Ishikawa (cell line): ENCODE measurements around the gene PTPRN2.
A peak's percentile ranks its signal among the peaks of the same experiment; 100 is the strongest.

Source experiments
- CEBPB ChIP-seq: IDR thresholded peaks from 2 replicates; pipeline ENCODE4 v1.6.1; 2012
- CREB1 ChIP-seq: IDR thresholded peaks from 2 replicates; pipeline ENCODE4 v1.6.1; 2012; ENCODE audit warnings: low read depth
- EGR1 ChIP-seq: IDR thresholded peaks from 2 replicates; pipeline ENCODE4 v1.6.1; 2012
- EP300 ChIP-seq: IDR thresholded peaks from 2 replicates; pipeline ENCODE4 v1.6.1; 2012; ENCODE audit warnings: borderline replicate concordance
- FOXM1 ChIP-seq: IDR thresholded peaks from 2 replicates; pipeline ENCODE4 v1.6.1; 2012; ENCODE audit warnings: low read depth, borderline replicate concordance
- NFIC ChIP-seq: IDR thresholded peaks from 2 replicates; pipeline ENCODE4 v1.6.1; 2012
- RAD21 ChIP-seq: IDR thresholded peaks from 2 replicates; pipeline ENCODE4 v1.6.1; 2012; ENCODE audit warnings: low read depth
- TAF1 ChIP-seq: IDR thresholded peaks from 2 replicates; pipeline ENCODE4 v1.6.1; 2012; ENCODE audit warnings: low read depth, mild to moderate bottlenecking
- TCF12 ChIP-seq: IDR thresholded peaks from 2 replicates; pipeline ENCODE4 v1.6.1; 2012; ENCODE audit warnings: low read depth
- TEAD4 ChIP-seq: IDR thresholded peaks from 2 replicates; pipeline ENCODE4 v1.6.1; 2012
- YY1 ChIP-seq: IDR thresholded peaks from 2 replicates; pipeline ENCODE4 v1.6.1; 2012; ENCODE audit warnings: low read depth
- ZBTB7A ChIP-seq: IDR thresholded peaks from 2 replicates; pipeline ENCODE4 v1.6.1; 2012; ENCODE audit warnings: low read depth
- TF ChIP-seq, protein P1 (sequence below): IDR thresholded peaks from 2 replicates; pipeline ENCODE4 v1.6.1; 2012
- TF ChIP-seq, protein P2 (sequence below): IDR thresholded peaks from 2 replicates; pipeline ENCODE4 v1.6.1; 2012; ENCODE audit warnings: low read depth, mild to moderate bottlenecking
- TF ChIP-seq, protein P3 (sequence below): IDR thresholded peaks from 2 replicates; pipeline ENCODE4 v1.6.1; 2012

Gene PTPRN2

DNA sequence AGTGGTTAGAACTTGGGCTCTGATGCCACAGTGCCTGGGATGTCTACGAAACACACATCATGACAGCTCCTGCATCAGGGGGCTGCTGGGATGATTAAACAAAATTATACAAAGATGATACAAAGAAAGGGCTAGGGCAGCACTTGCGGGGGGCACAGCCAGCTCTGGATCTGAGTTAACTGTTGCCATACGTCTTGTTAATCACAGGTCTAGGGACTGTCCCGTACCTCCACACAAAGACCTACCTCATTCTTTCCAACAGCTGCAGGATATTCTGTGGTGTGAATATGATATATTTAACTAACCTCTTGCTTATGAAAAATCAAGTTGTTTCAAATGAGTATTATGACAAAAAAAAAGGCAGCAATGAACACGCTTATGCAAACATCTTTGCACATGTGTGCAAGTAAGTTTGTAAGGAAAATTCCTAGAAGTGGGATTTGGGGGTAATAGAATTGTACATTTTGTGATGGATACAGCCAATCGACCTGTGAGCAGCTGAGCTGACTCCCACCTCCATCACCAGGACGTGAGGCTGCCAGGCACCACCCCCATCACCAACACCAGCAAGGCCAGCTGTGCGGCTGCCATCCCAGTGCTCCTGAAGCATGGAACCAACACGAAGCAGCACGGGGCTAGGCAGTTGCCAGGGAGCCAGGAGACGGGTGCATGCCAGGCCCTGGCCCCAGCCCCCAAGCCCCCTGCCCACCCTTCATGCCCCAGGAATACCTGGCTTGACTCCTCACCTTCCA lies 23.5 kb downstream of the PTPRN2 start:
- TF ChIP-seq RAD21: no peak
- TF ChIP-seq TCF12: no peak
- TF ChIP-seq EP300: no peak
- no peak for TF ChIP-seq TAF1
- TF ChIP-seq TEAD4: no peak
- TF ChIP-seq, protein P1, sequence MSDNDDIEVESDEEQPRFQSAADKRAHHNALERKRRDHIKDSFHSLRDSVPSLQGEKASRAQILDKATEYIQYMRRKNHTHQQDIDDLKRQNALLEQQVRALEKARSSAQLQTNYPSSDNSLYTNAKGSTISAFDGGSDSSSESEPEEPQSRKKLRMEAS: no peak
- TF ChIP-seq FOXM1: no peak
- no peak for TF ChIP-seq EGR1
- TF ChIP-seq CEBPB: no peak
- TF ChIP-seq, protein P2, sequence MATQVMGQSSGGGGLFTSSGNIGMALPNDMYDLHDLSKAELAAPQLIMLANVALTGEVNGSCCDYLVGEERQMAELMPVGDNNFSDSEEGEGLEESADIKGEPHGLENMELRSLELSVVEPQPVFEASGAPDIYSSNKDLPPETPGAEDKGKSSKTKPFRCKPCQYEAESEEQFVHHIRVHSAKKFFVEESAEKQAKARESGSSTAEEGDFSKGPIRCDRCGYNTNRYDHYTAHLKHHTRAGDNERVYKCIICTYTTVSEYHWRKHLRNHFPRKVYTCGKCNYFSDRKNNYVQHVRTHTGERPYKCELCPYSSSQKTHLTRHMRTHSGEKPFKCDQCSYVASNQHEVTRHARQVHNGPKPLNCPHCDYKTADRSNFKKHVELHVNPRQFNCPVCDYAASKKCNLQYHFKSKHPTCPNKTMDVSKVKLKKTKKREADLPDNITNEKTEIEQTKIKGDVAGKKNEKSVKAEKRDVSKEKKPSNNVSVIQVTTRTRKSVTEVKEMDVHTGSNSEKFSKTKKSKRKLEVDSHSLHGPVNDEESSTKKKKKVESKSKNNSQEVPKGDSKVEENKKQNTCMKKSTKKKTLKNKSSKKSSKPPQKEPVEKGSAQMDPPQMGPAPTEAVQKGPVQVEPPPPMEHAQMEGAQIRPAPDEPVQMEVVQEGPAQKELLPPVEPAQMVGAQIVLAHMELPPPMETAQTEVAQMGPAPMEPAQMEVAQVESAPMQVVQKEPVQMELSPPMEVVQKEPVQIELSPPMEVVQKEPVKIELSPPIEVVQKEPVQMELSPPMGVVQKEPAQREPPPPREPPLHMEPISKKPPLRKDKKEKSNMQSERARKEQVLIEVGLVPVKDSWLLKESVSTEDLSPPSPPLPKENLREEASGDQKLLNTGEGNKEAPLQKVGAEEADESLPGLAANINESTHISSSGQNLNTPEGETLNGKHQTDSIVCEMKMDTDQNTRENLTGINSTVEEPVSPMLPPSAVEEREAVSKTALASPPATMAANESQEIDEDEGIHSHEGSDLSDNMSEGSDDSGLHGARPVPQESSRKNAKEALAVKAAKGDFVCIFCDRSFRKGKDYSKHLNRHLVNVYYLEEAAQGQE: no peak

DNA sequence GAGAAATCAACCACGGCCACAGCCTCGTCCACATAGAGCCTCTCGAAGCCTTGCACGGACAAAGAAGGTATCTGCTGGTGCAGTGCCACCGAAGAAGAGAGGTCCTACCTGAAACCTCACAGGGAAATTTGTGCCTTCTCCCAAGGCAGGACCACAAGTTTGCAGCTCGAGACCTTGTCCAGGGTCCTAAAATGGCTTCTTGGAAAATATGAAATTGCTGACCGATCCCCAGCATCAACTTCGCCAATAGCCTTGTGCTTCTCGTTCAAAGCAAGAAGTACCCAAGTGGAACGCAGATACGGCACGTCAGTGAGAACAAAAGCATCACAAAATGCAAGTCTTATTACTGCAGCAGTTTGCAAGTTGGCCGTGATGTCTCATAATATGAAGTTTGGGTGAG lies 24.6 kb downstream of the PTPRN2 start:
- TF ChIP-seq, protein P2: peak; percentile 65
- TF ChIP-seq RAD21: no peak

DNA sequence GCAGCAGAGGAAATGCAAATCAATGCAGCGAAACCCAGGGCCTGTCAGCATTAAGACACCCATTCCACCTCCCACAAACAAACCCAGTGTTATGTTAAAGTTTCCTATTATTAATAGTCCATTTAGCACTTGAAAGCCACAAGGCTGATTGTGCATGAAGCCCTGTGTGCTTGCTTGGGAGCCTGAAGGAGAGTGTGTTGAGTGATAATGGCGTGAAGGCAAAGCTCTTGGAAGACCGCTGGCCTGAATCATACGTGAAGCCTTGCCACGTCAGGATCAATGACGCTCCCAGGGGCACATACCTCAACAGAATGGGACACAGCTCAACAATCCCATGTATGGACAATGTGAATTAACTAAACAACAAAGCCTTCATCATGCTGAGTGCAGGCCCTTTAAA lies 25.1 kb downstream of the PTPRN2 start:
- TF ChIP-seq EP300 (no peak), FOXM1 (no peak), YY1 (no peak), RAD21 (no peak), TAF1 (no peak)
- TF ChIP-seq, protein P3, sequence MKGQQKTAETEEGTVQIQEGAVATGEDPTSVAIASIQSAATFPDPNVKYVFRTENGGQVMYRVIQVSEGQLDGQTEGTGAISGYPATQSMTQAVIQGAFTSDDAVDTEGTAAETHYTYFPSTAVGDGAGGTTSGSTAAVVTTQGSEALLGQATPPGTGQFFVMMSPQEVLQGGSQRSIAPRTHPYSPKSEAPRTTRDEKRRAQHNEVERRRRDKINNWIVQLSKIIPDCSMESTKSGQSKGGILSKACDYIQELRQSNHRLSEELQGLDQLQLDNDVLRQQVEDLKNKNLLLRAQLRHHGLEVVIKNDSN: no peak

DNA sequence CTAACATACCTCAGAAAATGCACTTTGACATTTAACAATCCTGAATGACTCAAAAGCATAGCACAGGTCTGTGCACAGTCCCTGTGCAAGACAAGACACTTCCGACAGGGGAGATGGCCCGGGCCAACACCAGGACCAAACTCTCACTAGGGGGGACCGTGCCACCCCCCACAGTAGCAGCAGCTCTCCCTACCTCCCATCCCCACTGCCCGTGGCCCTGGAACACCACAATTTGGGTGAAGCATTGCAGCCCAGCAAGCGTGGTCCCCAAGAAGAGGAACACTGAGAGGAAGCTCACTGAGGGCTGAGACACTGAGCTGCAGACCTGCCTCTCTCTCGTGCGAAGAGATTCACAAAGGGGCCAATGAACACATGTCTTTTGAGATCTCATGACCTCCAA lies 26.0 kb downstream of the PTPRN2 start:
- TF ChIP-seq RAD21 (no peak), FOXM1 (no peak)

DNA sequence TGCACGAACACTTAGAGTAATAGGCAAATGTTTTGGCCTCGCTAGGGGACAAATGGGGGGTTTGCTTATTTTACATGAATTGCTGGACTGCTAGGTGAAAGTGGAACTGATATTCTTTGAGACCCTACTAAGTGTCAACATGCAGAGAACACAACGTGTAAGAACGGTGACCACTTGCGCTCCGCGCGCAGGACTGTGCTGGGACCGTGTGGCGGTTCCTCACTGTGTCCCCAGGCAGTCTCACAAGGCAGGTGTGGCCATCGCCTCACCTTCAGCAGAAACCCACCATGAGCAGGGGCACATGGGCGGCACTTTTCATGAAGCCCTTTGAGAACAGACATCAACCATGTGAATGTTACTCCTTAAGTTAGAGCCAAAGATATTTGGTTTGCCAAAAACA lies 27.2 kb downstream of the PTPRN2 start:
- TF ChIP-seq CREB1 (no peak), RAD21 (no peak), FOXM1 (no peak), YY1 (no peak), EP300 (no peak), CEBPB (no peak), TCF12 (no peak), EGR1 (no peak), ZBTB7A (no peak), NFIC (no peak), TAF1 (no peak), TEAD4 (no peak)
- TF ChIP-seq, protein P3: no peak
- TF ChIP-seq, protein P1: no peak
- TF ChIP-seq, protein P2: no peak
